Tibial nerve (tissue), 4 donors: Measurements from ENCODE around the gene INTS11. TPM values are rescaled to one million over a fixed set of nuclear protein-coding genes. Genes with fewer than 3 reads are reported as not detected.

Experiments
- DNase-seq, 2 donors: peaks; one replicate each; pipeline ENCODE4 v3.0.0-alpha.2; 2019; ENCODE audit warnings: low spot score in 2 of 2
- H3K27ac ChIP-seq, 4 donors: fragments of 200-600 bp; sonication (generic) in 3 of 4; one replicate each; pipeline ENCODE4 v1.5.1; 2017 to 2019; ENCODE audit warnings: mild to moderate bottlenecking in 1 of 4
- H3K27me3 ChIP-seq, 2 donors: fragments of 200-600 bp; sonication (generic) in 1 of 2; one replicate each; pipeline versions ENCODE4 v1.5.1 to v1.6.0; 2017 to 2019
- H3K36me3 ChIP-seq, 3 donors: fragments of 200-600 bp; sonication (generic); one replicate each; pipeline ENCODE4 v1.5.1; 2018 to 2019
- H3K4me1 ChIP-seq, 4 donors: fragments of 200-600 bp; sonication (generic) in 3 of 4; one replicate each; pipeline ENCODE4 v1.5.1; 2017 to 2019
- H3K4me3 ChIP-seq, 4 donors: fragments of 200-600 bp; sonication (generic) in 3 of 4; one replicate each; pipeline ENCODE4 v1.5.1; 2017 to 2019; ENCODE audit warnings: mild to moderate bottlenecking in 1 of 4, moderate library complexity in 1 of 4
- H3K9me3 ChIP-seq, 4 donors: fragments of 200-600 bp; sonication (generic) in 3 of 4; one replicate each; pipeline ENCODE4 v1.5.1; 2017 to 2019
- EP300 ChIP-seq, 2 donors: sonication (generic); formaldehyde crosslinking; IDR thresholded peaks; one replicate each; pipeline ENCODE4 v1.6.1; 2017; ENCODE audit warnings: antibody characterized with exemption in 2 of 2, mild to moderate bottlenecking in 1 of 2
- POLR2A ChIP-seq, 2 donors: fragments of 450-650 bp; IDR thresholded peaks; one replicate each; pipeline ENCODE4 v1.6.1; 2017; ENCODE audit warnings: antibody characterized with exemption in 2 of 2, mild to moderate bottlenecking in 2 of 2, moderate library complexity in 2 of 2
- WGBS, 2 donors: methylation state at CpG; one replicate each; pipeline ENCODE4 v1.1.5; 2018; 5-methylcytosine and 5-hydroxymethylcytosine counted together
- total RNA-seq, 4 donors: library from RNA; depleted of rRNA; stranded (reverse); fragments of >200 nt; gene quantifications; one replicate each; pipeline ENCODE4 v1.1.0, GENCODE V29; 2016
- TF ChIP-seq, protein P1 (sequence below), 5 experiments: fragments of 200-600 bp in 3 of 5; fragments of 450-650 bp in 2 of 5; sonication (generic) in 3 of 5; IDR thresholded peaks; one replicate each; pipeline ENCODE4 v1.5.1; 2016 to 2019; ENCODE audit warnings: antibody characterized with exemption in 5 of 5, mild to moderate bottlenecking in 3 of 5, moderate library complexity in 2 of 5

Gene INTS11
- total RNA-seq, 4 donors from 2014 or later, result 118 to 241 (median 157) TPM

DNA sequence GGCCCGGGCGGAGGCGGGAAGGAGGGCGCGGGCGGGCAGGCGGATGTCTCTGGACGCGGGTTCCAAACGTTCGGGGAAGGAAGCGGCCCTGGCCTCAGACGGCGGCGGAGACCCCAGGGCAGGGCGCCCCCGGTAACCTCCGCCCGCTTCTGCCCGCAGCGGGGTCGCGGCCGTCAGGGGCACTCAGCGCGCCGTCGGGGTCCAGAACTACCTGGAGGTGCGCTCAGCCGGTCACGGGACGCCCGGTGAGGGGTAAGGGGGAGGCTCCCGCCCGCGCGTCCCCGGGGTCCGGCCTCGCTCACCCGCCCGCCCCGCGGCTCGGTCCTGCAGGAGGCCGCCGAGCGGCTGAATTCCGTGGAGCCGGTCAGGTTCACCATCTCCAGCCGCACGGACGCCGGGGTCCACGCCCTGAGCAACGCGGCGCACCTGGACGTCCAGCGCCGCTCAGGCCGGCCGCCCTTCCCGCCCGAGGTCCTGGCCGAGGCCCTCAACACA lies 15.7 kb downstream of the INTS11 start:
- Histone ChIP-seq H3K27ac (peak overlapping the region; percentile 86 to 98 (median 94)), H3K4me1 (peaks cover 8 to 52% (median 44%) of the 10 kb centered on the region in 4 donors), H3K9me3 (no peaks in the 10 kb centered on the region), H3K4me3 (peak overlapping the region; percentile 60 to 94 (median 85)), H3K36me3 (peaks cover 0 to 43% (median 5%) of the 10 kb centered on the region in 3 donors), H3K27me3 (no peaks in the 10 kb centered on the region)
- TF ChIP-seq POLR2A (IDR thresholded peaks at IDR 0.05) (peak in 1 of 2 donors; percentile 10), EP300 (IDR thresholded peaks at IDR 0.05) (no peak)
- DNase-seq, result no peak
- WGBS, 2 donors, result 0 to 2% methylated on average over 13 to 15 of the region's 66 CpGs

DNA sequence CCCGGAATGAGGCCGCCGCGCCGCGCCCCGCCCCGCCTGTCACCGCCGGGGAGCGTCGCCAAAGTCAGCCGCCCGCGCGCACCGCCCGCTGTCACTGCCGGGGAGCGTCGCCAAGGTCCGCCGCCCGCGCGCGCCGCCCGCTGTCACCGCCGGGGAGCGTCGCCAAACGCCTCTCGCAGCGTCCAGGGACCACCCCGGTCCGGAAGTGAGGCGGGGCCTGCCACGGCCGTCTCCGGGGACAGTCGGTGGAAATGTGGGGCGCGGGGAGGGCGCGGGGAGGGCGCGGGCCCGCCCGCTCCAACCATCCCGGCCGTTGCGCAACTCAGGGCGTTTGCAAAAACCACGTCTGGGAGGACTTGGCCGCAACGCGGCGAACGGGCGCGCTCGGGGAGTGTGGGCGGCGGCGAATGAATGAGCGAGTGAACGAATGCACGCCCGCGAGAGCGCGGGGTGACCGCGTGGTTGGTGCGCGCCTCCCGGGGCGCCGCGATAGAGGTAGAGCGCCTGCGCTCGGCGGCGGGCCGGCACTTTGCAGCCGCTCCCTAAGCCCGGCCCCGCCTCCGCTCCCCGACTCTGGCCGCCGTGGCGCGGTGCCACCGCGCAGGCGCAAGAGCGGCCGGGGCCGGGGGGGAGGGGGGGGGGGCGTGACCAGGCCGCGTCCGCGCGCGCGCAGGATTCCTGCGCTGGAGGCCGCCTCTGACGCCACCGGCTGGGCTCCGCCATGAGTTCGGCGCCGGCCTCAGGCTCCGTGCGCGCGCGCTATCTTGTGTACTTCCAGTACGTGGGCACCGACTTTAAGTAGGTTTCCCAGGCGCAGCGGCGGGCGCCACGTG lies 16.3 kb downstream of the INTS11 start, which contains the start of the genes ACAP3 and PUSL1:
Gene ACAP3 (minus strand): TSS at position 8 of the 833 bp plus-strand sequence. CDS start 115 bp downstream, outside the sequence.
Gene PUSL1 (plus strand): TSS at position 675 of the 833 bp plus-strand sequence. CDS start 47 bp downstream, at position 722.
- TF ChIP-seq EP300 (IDR thresholded peaks at IDR 0.05) (peak; percentile 22 to 59), POLR2A (IDR thresholded peaks at IDR 0.05) (peak in 1 of 2 donors; percentile 13)
- TF ChIP-seq, protein P1, sequence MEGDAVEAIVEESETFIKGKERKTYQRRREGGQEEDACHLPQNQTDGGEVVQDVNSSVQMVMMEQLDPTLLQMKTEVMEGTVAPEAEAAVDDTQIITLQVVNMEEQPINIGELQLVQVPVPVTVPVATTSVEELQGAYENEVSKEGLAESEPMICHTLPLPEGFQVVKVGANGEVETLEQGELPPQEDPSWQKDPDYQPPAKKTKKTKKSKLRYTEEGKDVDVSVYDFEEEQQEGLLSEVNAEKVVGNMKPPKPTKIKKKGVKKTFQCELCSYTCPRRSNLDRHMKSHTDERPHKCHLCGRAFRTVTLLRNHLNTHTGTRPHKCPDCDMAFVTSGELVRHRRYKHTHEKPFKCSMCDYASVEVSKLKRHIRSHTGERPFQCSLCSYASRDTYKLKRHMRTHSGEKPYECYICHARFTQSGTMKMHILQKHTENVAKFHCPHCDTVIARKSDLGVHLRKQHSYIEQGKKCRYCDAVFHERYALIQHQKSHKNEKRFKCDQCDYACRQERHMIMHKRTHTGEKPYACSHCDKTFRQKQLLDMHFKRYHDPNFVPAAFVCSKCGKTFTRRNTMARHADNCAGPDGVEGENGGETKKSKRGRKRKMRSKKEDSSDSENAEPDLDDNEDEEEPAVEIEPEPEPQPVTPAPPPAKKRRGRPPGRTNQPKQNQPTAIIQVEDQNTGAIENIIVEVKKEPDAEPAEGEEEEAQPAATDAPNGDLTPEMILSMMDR (IDR thresholded peaks at IDR 0.05), result peak in 4 of 5 experiments; percentile 13 to 61 (median 34)
- H3K36me3 ChIP-seq, result peaks cover 0 to 36% (median 0%) of the 10 kb centered on the region in 3 donors
- H3K27ac ChIP-seq, result peak within 1 kb of the TSS; percentile 86 to 98 (median 94)
- H3K27me3 ChIP-seq, result no peaks in the 10 kb centered on the region
- H3K4me3 ChIP-seq, result peak within 1 kb of the TSS; percentile 60 to 94 (median 86)
- peak; percentile 87 to 91 for DNase-seq
- peaks cover 8 to 59% (median 47%) of the 10 kb centered on the region in 4 donors for H3K4me1 ChIP-seq
- no peaks in the 10 kb centered on the region for H3K9me3 ChIP-seq
- 0 to 1% methylated on average over 39 to 40 of the region's 131 CpGs for WGBS, 2 donors

GRCh38 chr1:1307261-1307922 lies 17.1 kb downstream of the INTS11 start:
- H3K4me3 ChIP-seq, result peak overlapping the region; percentile 60 to 94 (median 86)
- H3K27me3 ChIP-seq, result no peaks in the 10 kb centered on the region
- peak overlapping the region; percentile 84 to 98 (median 88) for H3K27ac ChIP-seq
- peaks cover 0 to 29% (median 0%) of the 10 kb centered on the region in 3 donors for H3K36me3 ChIP-seq
- no peak for TF ChIP-seq POLR2A (IDR thresholded peaks at IDR 0.05)
- TF ChIP-seq, protein P1 (IDR thresholded peaks at IDR 0.05), result no peak
- no peak for DNase-seq
- 0 to 1% methylated on average over 17 to 41 of the region's 83 CpGs for WGBS, 2 donors
- H3K9me3 ChIP-seq, result no peaks in the 10 kb centered on the region
- H3K4me1 ChIP-seq, result peaks cover 8 to 60% (median 47%) of the 10 kb centered on the region in 4 donors

DNA sequence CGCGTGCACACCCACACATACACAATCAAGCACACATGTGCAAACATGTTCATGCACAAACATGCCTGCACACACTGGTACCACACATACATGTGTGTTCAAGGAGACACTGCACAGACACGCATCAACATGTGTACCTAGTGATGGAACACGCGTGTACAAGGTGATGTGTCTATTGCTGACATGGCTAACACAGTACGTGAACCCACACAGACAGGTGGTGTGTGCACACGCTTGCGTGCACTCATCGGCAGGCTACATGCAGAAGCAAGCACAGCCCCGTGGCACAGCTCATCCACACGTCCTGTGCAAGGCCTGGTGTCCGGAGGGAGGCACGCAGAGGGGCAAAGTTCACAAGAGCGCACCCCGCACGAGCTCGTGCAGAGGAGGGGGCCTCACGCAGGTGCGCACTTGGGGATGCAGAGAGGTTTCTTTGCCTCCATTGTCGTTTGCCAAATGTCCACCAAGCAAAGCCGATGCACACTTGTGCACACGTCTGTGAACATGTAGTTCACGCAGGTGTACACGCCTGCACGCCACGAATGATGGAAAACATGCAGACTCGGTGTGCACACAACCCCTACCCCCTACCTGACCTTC lies 17.7 kb downstream of the INTS11 start:
- DNase-seq, result no peak
- Histone ChIP-seq H3K4me3 (peak overlapping the region; percentile 60 to 94 (median 86)), H3K36me3 (peaks cover 0 to 23% (median 0%) of the 10 kb centered on the region in 3 donors), H3K4me1 (peaks cover 8 to 60% (median 47%) of the 10 kb centered on the region in 4 donors), H3K9me3 (no peaks in the 10 kb centered on the region), H3K27ac (peak overlapping the region in 3 of 4 donors; percentile 75 to 98 (median 84)), H3K27me3 (no peaks in the 10 kb centered on the region)
- TF ChIP-seq EP300 (IDR thresholded peaks at IDR 0.05), result no peak
- TF ChIP-seq POLR2A (IDR thresholded peaks at IDR 0.05), result no peak
- TF ChIP-seq, protein P1 (IDR thresholded peaks at IDR 0.05), result no peak
- WGBS, 2 donors, result 21 to 32% methylated on average over 20 to 21 of the region's 27 CpGs
